Activated B cell treated with CpG ODN at 0.5 μM for 24 hours (primary cell): ENCODE data around the gene LRRFIP2. TPM values are rescaled to one million over a fixed set of nuclear protein-coding genes. Genes with fewer than 3 reads are reported as not detected.

Source experiments
- ATAC-seq: fragments of 200-7000 bp; cut with Tn5 transposase; one replicate; pipeline ENCODE4 v1.10.0; 2021; ENCODE audit warnings: low read depth, mild to moderate bottlenecking, moderate library complexity
- CTCF ChIA-PET: fragments of 350-600 bp; sonication (Branson Sonifier 250); formaldehyde crosslinking; loops from one replicate; lab custom pipeline; 2021; ENCODE audit warnings: antibody characterized with exemption; lab: Charles Lee
- POLR2A ChIA-PET: fragments of 350-600 bp; sonication (Branson Sonifier 250); formaldehyde crosslinking; loops from one replicate; lab custom pipeline; 2021; ENCODE audit warnings: antibody characterized with exemption; lab: Charles Lee
- DNase-seq: peaks from one replicate; pipeline ENCODE4 v3.0.0; 2022
- H3K27ac Mint-ChIP-seq: one replicate; pipeline ENCODE4 v1.8.0; 2020; ENCODE audit warnings: mixed read lengths
- H3K27me3 Mint-ChIP-seq: one replicate; pipeline ENCODE4 v1.8.0; 2021; ENCODE audit warnings: mixed read lengths
- H3K36me3 Mint-ChIP-seq: one replicate; pipeline ENCODE4 v1.8.0; 2021; ENCODE audit warnings: low read depth, mixed read lengths
- H3K4me1 Mint-ChIP-seq: one replicate; pipeline ENCODE4 v1.8.0; 2021; ENCODE audit warnings: mixed read lengths
- H3K4me3 Mint-ChIP-seq: one replicate; pipeline ENCODE4 v1.8.0; 2020; ENCODE audit warnings: mild to moderate bottlenecking, mixed read lengths
- H3K9me3 Mint-ChIP-seq: one replicate; pipeline ENCODE4 v1.8.0; 2020; ENCODE audit warnings: mixed read lengths
- CTCF ChIP-seq: fragments of 200-600 bp; IDR thresholded peaks from one replicate; pipeline ENCODE4 v1.8.0; 2022; ENCODE audit warnings: antibody characterized with exemption, mild to moderate bottlenecking
- intact Hi-C: fragments of 100-400 bp; cut with micrococcal nuclease; formaldehyde crosslinking; loops from one replicate; pipeline ENCODE4 v1.15.1; 2024
- total RNA-seq: library from RNA; stranded (reverse); gene quantifications from 2 replicates; pipeline ENCODE4 v1.2.3, GENCODE V29; 2022

LRRFIP2 gene
- total RNA-seq, 1 donor from 2014 or later = 33.9 TPM

- DNase-seq (no peak), ATAC-seq (no peak)
- Mint-ChIP-seq H3K4me1 (no peaks in the 10 kb centered on the region), H3K4me3 (no peak overlapping the region), H3K36me3 (peaks cover 57% of the 10 kb centered on the region), H3K9me3 (no peaks in the 10 kb centered on the region), H3K27ac (no peak overlapping the region), H3K27me3 (no peaks in the 10 kb centered on the region)
- intact Hi-C loops = no loop called here
- no peak for TF ChIP-seq CTCF
- CTCF ChIA-PET = no interaction called here
- POLR2A ChIA-PET = no interaction called here
Measured at GRCh38 chr3:37082317-37082716, 92.1 kb downstream of the LRRFIP2 start.

- Mint-ChIP-seq H3K27ac (no peak overlapping the region), H3K36me3 (peaks cover 53% of the 10 kb centered on the region), H3K4me3 (no peak overlapping the region), H3K27me3 (no peaks in the 10 kb centered on the region), H3K9me3 (no peaks in the 10 kb centered on the region), H3K4me1 (no peaks in the 10 kb centered on the region)
- ChIA-PET CTCF (no interaction called here), POLR2A (no interaction called here)
- intact Hi-C loops = no loop called here
- ATAC-seq = no peak
- no peak for DNase-seq
- no peak for TF ChIP-seq CTCF
Measured at GRCh38 chr3:37075955-37076354, 98.4 kb downstream of the LRRFIP2 start.

GRCh38 chr3:37074178-37074577, 100.2 kb downstream of the LRRFIP2 start:
- POLR2A ChIA-PET = no interaction called here

GRCh38 chr3:37072892-37073291, 101.5 kb downstream of the LRRFIP2 start:
- Mint-ChIP-seq H3K36me3 (peaks cover 45% of the 10 kb centered on the region), H3K4me1 (no peaks in the 10 kb centered on the region), H3K27me3 (no peaks in the 10 kb centered on the region), H3K4me3 (no peak overlapping the region), H3K9me3 (no peaks in the 10 kb centered on the region), H3K27ac (no peak overlapping the region)
- ChIA-PET CTCF (no interaction called here), POLR2A (no interaction called here)
- no peak for TF ChIP-seq CTCF
- intact Hi-C loops = no loop called here
- DNase-seq (no peak), ATAC-seq (no peak)

More at GRCh38 chr3:37074178-37074577, 100.2 kb downstream of the LRRFIP2 start:
- ATAC-seq (no peak), DNase-seq (no peak)
- intact Hi-C loops = no loop called here
- no peak for TF ChIP-seq CTCF
- CTCF ChIA-PET = no interaction called here
- no peaks in the 10 kb centered on the region for H3K9me3 Mint-ChIP-seq
- no peak overlapping the region for H3K4me3 Mint-ChIP-seq
- H3K4me1 Mint-ChIP-seq = no peaks in the 10 kb centered on the region
- no peak overlapping the region for H3K27ac Mint-ChIP-seq
- H3K36me3 Mint-ChIP-seq = peaks cover 47% of the 10 kb centered on the region
- no peaks in the 10 kb centered on the region for H3K27me3 Mint-ChIP-seq

- ATAC-seq = no peak
- TF ChIP-seq CTCF = no peak
- Mint-ChIP-seq H3K36me3 (peaks cover 41% of the 10 kb centered on the region), H3K4me3 (no peak overlapping the region), H3K27ac (no peak overlapping the region), H3K4me1 (no peaks in the 10 kb centered on the region), H3K9me3 (no peaks in the 10 kb centered on the region), H3K27me3 (no peaks in the 10 kb centered on the region)
- DNase-seq = no peak
- ChIA-PET POLR2A (no interaction called here), CTCF (no interaction called here)
- intact Hi-C loops = no loop called here
Measured at GRCh38 chr3:37071921-37072320, 102.5 kb downstream of the LRRFIP2 start.
